Activated CD8-positive, alpha-beta T cell treated with anti-CD3 and anti-CD28 coated beads for 36 hours (primary cell): ENCODE measurements around the gene MGST2. TPM values are rescaled to one million over a fixed set of nuclear protein-coding genes. Genes with fewer than 3 reads are reported as not detected.

Experiments used
- ATAC-seq: fragments of 200-7000 bp; cut with Tn5 transposase; one replicate; pipeline ENCODE4 v1.10.0; 2021; ENCODE audit warnings: mild to moderate bottlenecking, moderate library complexity
- CTCF ChIA-PET: fragments of 350-600 bp; sonication (Branson Sonifier 250); formaldehyde crosslinking; loops from one replicate; lab custom pipeline; 2021; ENCODE audit warnings: antibody characterized with exemption; lab: Charles Lee
- POLR2A ChIA-PET: fragments of 350-600 bp; sonication (Branson Sonifier 250); formaldehyde crosslinking; loops from one replicate; lab custom pipeline; 2021; ENCODE audit warnings: antibody characterized with exemption; lab: Charles Lee
- DNase-seq: peaks from one replicate; pipeline ENCODE4 v3.0.0-alpha.2; 2020
- H3K27ac Mint-ChIP-seq: one replicate; pipeline ENCODE4 v1.8.0; 2021; ENCODE audit warnings: mild to moderate bottlenecking, mixed read lengths
- H3K27me3 Mint-ChIP-seq: one replicate; pipeline ENCODE4 v1.8.0; 2021; ENCODE audit warnings: mixed read lengths
- H3K36me3 Mint-ChIP-seq: one replicate; pipeline ENCODE4 v1.8.0; 2021; ENCODE audit warnings: low read depth, mixed read lengths
- H3K4me1 Mint-ChIP-seq: one replicate; pipeline ENCODE4 v1.8.0; 2021; ENCODE audit warnings: low read depth, mixed read lengths
- H3K4me3 Mint-ChIP-seq: one replicate; pipeline ENCODE4 v1.8.0; 2021; ENCODE audit warnings: mild to moderate bottlenecking, moderate library complexity, mixed read lengths
- H3K9me3 Mint-ChIP-seq: one replicate; pipeline ENCODE4 v1.8.0; 2021; ENCODE audit warnings: mixed read lengths
- intact Hi-C: fragments of 100-400 bp; cut with micrococcal nuclease; formaldehyde crosslinking; loops from one replicate; pipeline ENCODE4 v1.10.0; 2022
- total RNA-seq, 2 experiments: library from RNA; stranded (reverse); gene quantifications; one replicate each; pipeline ENCODE4 v1.2.3, GENCODE V29; 2021
- TF ChIP-seq, protein P1 (sequence below): fragments of 200-600 bp; IDR thresholded peaks from one replicate; pipeline ENCODE4 v1.8.0; 2022; ENCODE audit warnings: antibody characterized with exemption, mild to moderate bottlenecking

Gene MGST2
- total RNA-seq, 2 experiments from 2014 or later: 11.7 to 12.4 TPM

DNA sequence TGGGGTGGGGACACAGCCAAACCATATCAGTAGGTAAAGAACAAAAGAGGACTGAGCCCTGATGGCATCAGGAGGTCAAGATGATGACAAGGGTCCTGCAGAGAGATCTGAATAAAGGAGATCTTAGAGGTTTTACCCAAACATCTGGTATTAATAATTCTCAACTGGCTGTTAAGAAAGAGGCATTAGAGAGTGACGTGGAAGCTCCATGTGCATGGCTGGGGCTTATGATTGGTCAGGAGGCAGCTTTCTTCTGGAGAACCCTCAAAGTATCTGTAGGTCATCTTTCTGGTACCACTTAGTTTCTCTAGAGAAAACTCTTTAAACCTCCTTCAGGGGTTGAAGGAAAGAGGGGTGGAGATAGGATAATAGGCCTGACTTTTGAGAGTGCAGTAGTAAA lies 18.7 kb downstream of the MGST2 start:
- no peaks in the 10 kb centered on the region for H3K4me1 Mint-ChIP-seq
- TF ChIP-seq, protein P1, sequence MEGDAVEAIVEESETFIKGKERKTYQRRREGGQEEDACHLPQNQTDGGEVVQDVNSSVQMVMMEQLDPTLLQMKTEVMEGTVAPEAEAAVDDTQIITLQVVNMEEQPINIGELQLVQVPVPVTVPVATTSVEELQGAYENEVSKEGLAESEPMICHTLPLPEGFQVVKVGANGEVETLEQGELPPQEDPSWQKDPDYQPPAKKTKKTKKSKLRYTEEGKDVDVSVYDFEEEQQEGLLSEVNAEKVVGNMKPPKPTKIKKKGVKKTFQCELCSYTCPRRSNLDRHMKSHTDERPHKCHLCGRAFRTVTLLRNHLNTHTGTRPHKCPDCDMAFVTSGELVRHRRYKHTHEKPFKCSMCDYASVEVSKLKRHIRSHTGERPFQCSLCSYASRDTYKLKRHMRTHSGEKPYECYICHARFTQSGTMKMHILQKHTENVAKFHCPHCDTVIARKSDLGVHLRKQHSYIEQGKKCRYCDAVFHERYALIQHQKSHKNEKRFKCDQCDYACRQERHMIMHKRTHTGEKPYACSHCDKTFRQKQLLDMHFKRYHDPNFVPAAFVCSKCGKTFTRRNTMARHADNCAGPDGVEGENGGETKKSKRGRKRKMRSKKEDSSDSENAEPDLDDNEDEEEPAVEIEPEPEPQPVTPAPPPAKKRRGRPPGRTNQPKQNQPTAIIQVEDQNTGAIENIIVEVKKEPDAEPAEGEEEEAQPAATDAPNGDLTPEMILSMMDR: no peak
- ChIA-PET POLR2A (no interaction called here), CTCF (interaction anchor here (1.4 kb wide), 1 partner anchor 26 kb away, joined by 3 read pairs; no protein-coding TSS in a partner anchor)
- peaks cover 3% of the 10 kb centered on the region for H3K36me3 Mint-ChIP-seq
- H3K27me3 Mint-ChIP-seq: no peaks in the 10 kb centered on the region
- no peaks in the 10 kb centered on the region for H3K9me3 Mint-ChIP-seq
- ATAC-seq (no peak), DNase-seq (no peak)
- no peak overlapping the region for H3K27ac Mint-ChIP-seq
- H3K4me3 Mint-ChIP-seq: no peak overlapping the region
- intact Hi-C loops: no loop called here

DNA sequence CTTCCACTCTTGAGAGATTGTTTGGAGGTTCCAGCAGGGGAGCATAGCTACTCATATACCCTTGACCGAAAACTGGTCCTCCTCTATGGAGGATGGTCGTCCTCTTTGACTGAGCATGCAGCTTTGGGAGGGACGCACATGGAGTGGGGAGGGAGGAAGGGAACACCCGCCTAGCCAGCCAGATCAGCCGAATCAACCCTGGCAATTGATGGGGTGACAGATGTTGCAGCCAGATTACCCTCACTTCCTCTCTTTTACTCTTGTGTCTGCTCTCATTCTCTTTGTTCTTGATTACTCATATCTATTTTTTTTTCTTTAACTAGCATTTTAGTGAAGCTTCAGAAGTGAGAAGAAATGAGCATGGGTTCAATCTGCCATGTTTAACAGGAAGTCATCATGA lies 19.6 kb downstream of the MGST2 start:
- DNase-seq (no peak), ATAC-seq (peak; percentile 51)
- Mint-ChIP-seq H3K9me3 (no peaks in the 10 kb centered on the region), H3K4me1 (no peaks in the 10 kb centered on the region), H3K27ac (no peak overlapping the region), H3K27me3 (no peaks in the 10 kb centered on the region), H3K36me3 (peaks cover 3% of the 10 kb centered on the region), H3K4me3 (no peak overlapping the region)
- ChIA-PET POLR2A (no interaction called here), CTCF (interaction anchor here (1.4 kb wide), 1 partner anchor 27 kb away, joined by 3 read pairs; no protein-coding TSS in a partner anchor)
- intact Hi-C loops: no loop called here
- TF ChIP-seq, protein P1: no peak

DNA sequence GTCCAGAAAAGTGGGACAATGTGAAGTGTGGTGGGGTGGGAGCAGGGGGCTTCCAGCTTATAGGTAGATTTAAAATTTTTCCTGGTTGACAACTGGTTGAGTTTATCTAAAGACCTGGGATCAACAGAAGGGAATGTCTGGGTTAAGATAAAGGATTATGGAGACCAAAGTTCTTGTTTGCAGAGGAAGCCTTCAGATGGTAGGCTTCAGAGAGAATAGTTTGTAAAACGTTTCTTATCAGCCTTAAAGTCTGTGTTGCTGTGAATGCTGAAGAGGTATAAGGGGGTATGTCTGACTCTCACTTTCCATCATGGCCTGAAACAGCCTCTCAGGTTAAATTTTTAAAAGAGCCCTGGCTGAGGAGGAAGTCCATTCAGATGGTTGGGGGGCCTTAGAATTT lies 20.5 kb downstream of the MGST2 start:
- H3K36me3 Mint-ChIP-seq: peaks cover 3% of the 10 kb centered on the region
- intact Hi-C loops: no loop called here
- CTCF ChIA-PET: no interaction called here

DNA sequence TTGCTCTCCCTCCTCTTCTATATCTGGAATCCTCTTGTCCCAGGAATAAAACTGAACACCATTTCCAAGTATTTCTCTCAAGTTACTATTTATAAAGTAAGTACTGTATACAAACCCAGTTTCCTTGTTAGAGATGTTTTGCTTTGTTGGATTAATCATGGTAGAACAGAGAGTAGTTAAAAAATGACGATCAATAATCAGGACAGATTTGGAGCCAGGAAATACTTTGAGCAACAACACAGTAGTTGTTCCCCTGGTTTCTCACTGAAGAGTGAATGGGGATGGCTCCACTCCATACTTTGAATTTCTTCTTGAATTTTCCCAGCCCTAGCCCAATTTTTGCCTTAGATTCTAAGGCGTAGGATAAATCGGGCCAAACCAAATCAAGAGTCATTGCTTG lies 21.4 kb downstream of the MGST2 start:
- intact Hi-C loops: no loop called here
- H3K4me3 Mint-ChIP-seq: no peak overlapping the region
- ChIA-PET CTCF (no interaction called here), POLR2A (no interaction called here)
- H3K27ac Mint-ChIP-seq: no peak overlapping the region
- no peaks in the 10 kb centered on the region for H3K4me1 Mint-ChIP-seq
- H3K27me3 Mint-ChIP-seq: no peaks in the 10 kb centered on the region
- ATAC-seq (no peak), DNase-seq (no peak)
- TF ChIP-seq, protein P1: no peak
- no peaks in the 10 kb centered on the region for H3K9me3 Mint-ChIP-seq
- H3K36me3 Mint-ChIP-seq: peaks cover 3% of the 10 kb centered on the region

More for the DNA sequence above, 20.5 kb downstream of the MGST2 start:
- Mint-ChIP-seq H3K9me3 (no peaks in the 10 kb centered on the region), H3K27me3 (no peaks in the 10 kb centered on the region), H3K4me3 (no peak overlapping the region), H3K4me1 (no peaks in the 10 kb centered on the region), H3K27ac (no peak overlapping the region)
- no peak for DNase-seq
- TF ChIP-seq, protein P1: no peak
- ATAC-seq: no peak
- POLR2A ChIA-PET: no interaction called here

DNA sequence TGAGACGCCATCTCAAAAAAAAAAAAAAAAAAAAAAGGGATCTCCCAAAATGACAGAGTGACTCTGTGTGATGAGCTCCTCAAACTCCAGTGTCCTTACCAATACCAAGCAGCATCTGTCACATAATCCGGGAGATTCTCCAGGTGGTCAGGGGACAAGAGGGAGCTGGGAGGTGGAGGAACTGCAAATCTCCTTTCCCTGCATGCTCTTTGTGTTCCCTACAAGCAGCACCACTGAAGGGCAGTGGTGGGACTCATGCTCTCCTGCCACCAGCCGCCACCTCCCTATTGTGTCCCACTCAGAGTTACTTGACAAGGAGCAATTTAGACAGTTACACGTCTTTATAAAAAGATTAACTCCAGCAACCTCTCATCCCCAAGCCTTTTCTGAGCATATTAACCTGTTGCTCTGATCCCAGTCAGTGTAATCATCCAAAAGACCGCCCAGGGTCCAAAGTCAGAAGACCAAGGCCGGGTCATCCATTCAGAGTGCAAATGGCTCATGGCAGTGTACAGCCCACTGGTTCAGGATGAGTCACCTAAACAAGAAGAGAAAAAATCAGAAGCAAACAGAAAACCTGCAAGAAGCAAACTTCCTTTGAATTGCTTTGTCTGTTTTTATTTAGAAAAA lies 23.6 kb downstream of the MGST2 start:
- no peak for DNase-seq
- H3K27me3 Mint-ChIP-seq: no peaks in the 10 kb centered on the region
- ATAC-seq: no peak
- H3K4me1 Mint-ChIP-seq: no peaks in the 10 kb centered on the region
- intact Hi-C loops: no loop called here
- ChIA-PET CTCF (no interaction called here), POLR2A (no interaction called here)
- no peaks in the 10 kb centered on the region for H3K9me3 Mint-ChIP-seq
- TF ChIP-seq, protein P1: no peak
- H3K36me3 Mint-ChIP-seq: peaks cover 3% of the 10 kb centered on the region
- H3K4me3 Mint-ChIP-seq: no peak overlapping the region
- H3K27ac Mint-ChIP-seq: no peak overlapping the region
